Activated CD4-positive, alpha-beta T cell treated with anti-CD3 and anti-CD28 coated beads, Interleukin-2, amount 50 U/mL, for 48 hours (primary cell): ENCODE measurements around the gene FLNB.

Source experiments
- DNase-seq, 2 experiments: peaks; one replicate each; pipeline ENCODE4 v3.0.0-alpha.2; 2020

Gene FLNB

DNA sequence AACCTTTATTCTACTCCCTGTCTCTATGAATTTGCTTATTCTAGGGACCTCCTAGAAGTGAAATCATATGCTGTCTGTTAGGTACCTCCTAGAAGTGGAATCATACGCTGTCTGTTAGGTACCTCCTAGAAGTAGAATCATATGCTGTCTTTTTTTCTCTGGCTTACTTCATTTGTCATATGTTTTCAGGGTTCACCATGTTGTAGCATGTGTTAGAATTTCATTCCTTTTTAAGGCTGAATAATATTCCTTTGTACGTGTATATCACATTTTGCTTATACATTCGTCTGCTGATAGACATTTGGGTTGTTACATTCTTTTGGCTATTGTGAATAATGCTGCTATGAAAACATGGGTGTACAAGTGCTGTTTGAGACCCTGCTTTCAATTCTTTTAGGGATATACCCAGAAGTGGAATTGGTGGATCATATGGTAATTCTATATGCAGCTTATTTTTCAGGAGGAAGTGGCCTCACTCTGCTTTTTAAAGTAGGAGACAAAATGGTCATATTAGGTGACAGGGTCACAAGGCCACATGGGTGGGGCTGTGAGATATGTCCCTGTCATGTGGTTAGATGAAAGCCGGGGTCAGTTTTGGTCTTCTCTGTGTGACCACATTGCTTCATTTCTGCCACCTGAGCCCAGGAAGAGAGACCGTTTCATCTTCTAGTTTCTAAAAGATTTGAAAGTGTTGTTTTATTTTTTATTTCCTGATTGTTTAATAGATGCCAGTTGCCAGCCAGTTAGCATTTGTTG is 76.7 kb downstream of the FLNB start:
- DNase-seq = no peak

DNA sequence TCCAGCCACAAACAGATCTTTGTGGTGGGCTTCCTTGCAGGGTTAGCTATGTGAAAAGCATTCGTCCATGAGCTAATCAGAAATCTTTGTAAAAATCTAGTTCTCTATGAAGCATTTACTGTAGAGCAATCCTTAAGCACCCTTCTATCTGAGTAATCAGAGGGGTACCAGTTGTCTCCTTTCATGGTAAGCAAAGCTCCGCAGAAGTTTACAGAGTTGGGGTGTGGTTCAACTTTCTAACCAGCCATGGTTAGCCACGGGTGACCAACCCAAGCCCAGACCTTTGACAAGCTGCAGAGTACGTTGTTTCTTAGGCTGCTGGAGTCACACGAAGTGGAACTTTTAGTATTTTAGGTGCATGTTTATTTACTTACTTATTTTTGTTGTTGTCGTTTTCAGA is 77.4 kb downstream of the FLNB start:
- DNase-seq = no peak

DNA sequence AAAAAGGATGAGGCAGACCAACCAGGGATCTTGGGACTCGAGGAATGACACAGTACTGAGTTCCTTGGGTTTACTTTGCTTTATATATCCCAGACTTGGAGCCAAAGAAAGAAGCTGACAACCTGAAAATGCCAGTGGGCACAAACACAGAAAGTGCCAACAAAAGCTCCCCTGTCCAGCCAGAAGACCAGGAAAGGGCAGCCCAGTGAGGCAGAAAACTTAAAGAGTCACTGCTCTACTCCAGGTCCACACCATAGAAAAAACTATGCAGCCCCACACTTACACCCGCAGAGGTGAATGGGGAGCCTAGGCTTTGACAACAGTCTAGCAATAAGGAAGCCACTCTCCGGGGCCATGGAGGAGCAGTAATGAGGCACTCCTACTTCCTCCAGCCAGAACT is 80.3 kb downstream of the FLNB start:
- no peak for DNase-seq

DNA sequence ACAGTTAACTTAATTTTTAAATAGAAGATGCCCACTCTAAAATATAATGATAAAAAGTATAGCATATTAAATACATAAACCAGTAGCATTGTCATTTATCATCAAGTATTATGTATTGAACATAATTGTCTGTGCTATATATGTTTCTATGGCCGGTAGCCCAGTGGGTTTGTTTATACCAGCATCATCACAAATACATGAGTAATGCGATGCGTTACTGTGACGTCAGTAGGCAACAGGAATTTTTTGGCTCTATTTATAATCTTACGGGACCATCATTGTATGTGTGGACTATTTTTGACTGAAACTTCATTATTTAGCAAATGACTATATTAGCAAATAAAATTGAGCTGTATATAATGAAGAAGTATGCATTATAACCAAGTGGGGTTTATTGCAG is 82.1 kb downstream of the FLNB start:
- no peak for DNase-seq

DNA sequence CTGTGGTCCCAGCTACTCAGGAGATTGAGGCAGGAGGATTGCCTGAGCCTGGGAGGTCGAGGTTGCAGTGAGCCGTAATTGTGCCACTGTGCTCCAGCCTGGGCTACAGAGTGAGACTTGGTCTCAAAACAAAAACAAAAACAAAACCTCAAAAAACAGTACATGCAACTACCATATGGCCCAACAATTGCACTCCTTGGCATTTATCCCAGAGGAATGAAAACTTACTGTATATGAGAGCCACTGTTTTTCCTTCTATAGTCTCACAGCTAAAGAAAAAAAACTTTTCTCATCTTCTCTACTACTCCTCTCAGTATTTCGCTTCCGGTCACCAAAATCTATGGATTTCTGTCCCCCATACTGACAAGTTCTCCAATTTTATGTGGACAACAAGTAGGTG is 84.3 kb downstream of the FLNB start:
- no peak for DNase-seq

DNA sequence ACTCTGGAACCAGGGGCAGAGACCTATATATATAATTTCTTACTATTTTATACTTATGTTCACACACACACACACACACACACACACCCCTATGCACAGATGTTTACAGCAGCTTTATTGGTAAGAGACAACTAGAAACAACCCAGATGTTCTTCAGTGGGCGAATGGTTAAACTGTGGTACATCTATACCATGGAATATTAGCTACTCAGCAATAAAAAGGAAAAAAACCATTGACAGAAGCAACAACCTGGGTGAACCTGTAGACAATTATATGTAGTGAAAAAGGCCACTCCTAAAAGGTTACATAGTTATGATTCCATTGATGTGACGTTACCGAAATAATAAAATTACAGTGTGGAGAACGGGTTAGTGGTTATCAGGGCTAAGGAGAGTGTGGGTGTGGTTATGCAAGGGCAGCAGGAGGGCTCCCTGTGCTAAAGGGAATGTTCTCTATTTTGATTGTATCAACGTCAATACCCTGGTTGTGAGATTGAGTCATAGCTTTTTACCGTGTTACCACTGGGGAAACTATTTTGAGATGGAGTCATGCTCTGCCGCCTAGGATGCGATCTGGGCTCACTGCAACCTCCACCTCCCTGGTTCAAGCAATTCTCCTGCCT is 85.5 kb downstream of the FLNB start:
- no peak for DNase-seq

DNA sequence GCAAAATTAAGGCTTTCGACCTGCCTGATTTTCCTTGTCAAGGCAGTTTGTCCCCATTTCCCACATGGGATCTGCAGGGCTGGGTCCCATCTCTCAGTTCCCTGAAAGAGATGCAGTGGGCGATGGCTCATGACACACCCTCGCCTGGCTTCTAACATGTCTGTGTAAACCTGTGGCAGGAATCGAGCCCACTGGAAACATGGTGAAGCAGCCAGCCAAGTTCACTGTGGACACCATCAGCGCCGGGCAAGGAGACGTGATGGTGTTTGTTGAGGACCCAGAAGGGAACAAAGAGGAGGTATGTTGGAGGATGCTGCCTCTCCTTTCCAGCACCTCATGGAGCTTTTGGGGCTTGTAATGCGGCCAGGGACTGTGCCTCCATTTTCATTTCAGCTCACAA is 86.4 kb downstream of the FLNB start:
- DNase-seq = no peak

DNA sequence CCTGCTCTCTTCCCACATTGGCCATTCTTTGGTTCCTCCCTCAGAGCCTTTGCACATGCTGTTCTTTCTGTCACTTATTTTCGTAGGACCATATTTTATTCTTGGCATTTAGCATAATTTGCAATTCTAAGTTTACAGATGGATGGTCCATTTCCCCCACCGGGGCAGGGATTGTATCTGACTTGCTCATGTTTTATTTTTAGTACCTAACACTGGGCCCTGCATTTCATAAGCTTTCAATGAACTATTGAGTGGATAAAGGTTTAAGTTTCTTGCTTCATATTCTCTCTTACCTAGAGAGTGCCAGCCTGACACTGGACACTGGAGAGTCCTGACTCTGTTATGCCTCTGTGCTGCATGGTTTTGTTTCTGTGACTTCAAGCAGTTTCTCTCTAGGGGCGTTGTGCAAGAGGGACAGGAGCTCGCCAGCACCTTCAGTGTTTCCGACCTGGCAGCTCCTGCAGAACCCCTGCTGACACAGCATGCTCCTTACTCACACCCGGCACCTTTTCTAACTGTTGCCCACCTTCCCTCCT is 87.4 kb downstream of the FLNB start:
- DNase-seq = no peak

DNA sequence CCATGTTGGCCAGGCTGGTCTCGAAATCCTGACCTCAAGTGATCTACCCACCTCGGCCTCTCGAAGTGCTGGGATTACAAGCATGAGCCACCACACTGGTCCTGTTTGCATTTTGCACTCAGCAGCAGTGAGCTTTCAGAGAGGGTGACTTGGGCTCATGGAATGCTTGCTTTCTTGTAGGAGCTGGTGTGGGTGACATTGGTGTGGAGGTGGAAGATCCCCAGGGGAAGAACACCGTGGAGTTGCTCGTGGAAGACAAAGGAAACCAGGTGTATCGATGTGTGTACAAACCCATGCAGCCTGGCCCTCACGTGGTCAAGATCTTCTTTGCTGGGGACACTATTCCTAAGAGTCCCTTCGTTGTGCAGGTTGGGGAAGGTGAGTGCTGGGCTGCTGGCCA is 90.3 kb downstream of the FLNB start:
- DNase-seq = no peak

DNA sequence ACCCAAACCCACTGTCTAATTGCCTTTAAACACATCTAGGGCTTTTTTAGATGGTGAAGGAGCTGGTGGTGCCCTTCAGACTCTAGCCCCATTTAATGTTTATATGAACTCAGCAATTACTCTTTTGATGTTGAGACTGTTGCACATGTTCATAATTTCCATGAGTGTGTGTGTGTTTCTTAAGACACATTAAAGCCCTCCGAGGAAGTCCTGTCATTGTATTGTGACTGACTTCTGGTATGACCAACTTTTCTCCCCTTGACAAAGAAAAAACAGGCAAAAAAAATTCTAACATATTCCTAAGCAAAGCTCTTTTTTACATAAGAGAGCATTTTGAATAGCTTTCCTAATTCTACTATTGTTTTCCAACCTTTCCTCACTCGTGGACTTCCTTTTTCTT is 91.6 kb downstream of the FLNB start:
- DNase-seq = no peak

DNA sequence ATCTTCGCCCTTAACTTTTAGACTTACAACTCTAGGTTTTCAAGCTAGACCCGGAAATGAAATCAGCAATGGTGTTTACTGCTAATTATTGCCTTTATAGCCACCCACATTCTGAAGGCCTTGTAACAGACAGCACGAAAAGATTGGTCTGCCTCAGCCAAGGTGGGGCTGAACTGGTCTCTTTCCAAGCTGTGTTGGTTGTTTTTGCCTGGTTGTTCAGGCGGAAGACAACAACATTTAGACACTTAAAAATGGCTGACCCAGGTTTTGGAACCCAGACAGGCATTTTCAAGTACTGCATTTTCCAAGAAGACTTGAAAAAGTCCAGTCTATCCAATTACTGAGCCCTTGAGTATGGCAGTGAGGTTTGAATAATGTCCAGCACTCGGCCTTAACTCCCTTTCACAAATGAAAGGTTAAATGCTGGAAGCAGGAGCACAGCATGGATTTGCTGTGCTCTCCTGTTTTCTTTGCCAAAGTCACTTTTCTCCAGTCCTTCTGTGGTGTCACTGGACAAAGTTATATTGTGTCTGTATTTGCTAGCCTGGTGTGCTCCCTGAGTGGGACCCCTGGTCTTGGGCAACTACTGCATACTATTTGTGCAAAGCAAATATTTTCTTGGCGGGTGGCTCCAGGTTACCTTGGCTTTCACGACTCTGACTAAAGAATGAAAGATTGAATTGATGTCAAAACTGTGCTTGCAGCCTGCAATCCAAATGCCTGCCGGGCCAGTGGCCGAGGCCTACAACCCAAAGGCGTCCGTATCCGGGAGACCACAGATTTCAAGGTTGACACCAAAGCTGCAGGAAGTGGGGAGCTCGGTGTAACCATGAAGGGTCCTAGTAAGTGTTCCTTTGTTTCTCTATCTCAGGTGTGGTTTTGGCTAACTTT is 93.5 kb downstream of the FLNB start:
- no peak for DNase-seq

DNA sequence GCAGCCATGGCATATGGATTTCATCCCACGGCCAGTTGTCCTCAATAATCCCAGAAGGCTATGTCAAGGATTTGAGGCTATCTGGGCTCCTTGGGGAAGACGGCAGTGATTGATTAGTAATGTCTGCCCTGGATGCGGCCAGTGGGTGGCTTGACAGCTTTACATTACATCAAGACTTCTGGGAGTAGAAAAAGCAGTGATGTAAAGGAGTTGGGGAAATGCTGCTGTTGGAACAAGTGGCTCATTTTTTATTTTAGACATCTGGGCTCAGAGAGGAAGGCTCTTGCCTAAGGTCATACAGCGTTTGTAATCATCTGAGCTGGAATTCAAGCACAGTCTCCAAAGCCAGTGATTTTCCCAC is 94.1 kb downstream of the FLNB start:
- no peak for DNase-seq

DNA sequence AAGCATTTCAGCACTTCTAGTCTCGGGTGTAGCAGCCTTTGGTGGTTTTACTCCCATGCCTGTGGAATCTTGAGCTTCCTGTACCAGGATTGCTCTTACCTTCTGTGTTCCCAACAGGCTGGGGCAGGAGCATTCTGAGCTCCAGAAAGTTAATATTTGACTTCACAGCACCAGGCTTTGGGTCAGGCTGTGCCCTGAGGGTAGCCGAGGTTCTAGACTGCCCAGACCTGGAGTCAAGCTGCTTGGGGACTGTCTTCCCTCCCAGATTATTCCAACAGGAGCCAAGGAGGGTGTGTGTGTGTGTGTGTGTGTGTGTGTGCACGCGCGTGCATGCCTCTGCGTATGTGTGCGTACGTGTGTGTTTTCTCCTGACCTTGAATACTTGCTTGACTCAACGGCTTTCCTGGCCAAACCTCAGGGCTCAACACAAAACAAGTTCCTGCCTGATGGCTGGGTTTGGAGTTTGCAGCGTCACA is 94.8 kb downstream of the FLNB start:
- DNase-seq = no peak

DNA sequence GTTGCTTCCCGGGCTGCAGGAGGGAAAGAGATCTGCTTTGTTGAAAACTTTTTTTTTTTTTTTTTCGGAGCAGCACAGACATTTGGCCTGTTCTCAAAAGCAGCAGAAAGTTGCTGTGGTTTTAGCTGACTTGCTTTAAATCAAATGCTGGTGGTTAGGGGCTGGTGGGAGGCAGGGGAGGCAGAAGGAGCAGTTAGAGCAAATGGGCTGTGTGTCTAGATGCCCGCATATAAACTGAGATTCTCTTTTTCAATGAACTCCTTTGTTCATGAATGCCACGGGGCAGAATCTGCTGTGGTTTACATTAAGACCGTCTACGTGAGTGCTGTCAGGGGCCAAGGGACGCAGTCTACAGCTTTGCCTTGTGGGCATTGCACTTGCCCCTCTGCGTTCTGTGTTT is 95.9 kb downstream of the FLNB start:
- no peak for DNase-seq

DNA sequence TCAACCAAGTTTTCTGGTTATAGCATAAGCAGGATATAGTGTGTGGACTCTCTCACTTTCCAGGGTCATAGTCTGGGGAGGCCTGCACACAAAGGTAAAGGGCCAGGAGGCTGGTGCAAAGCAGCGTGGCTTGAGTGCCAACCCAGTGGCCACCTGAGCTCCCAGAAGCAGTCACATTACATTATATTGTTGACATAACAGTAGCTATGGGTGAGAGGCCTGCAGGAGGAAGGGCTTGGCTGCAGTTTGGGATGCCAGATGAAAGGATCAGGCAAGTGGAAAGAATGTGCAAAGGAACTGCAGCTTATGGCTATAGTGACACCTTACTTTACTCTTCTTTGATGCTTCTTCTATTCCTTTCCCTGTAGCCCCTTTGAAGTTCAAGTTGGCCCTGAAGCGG is 96.5 kb downstream of the FLNB start:
- no peak for DNase-seq

DNA sequence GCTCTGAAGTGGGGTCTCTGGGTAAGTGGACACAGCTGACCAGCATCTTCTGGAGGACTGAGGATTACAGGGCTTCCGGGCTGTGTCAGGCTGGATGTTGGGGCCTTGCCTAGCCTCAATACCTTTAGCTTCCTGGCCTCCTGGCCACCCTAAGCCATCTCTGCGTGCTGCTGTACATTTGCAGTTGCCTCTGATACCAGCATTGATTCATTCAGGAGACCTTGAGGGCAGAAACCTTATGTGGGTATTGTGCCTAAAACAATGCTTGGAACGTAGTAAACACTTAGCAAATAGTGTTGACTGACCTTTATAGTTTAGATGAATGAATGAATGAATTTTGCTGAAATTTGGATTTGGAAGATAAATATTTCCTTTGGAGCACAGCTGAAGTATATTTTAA is 97.0 kb downstream of the FLNB start:
- DNase-seq = no peak

DNA sequence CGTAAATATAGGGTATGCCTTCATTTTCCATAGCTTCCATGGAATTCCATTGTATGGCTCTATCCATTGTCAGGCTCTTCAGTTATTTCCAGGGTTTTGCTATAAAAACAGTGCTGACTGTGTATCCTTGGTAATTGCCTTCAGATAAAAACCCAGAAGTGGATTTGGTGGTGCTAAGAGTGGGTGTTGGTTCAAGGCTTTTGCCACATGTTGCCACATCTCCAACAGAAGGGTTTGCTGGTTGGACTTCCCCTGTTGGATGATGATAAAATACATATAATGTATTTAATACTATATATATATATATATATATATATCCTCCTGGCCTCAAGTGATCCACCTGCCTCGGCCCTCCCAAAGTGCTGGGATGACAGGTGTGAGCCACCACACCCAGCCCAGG is 97.8 kb downstream of the FLNB start:
- DNase-seq = no peak

DNA sequence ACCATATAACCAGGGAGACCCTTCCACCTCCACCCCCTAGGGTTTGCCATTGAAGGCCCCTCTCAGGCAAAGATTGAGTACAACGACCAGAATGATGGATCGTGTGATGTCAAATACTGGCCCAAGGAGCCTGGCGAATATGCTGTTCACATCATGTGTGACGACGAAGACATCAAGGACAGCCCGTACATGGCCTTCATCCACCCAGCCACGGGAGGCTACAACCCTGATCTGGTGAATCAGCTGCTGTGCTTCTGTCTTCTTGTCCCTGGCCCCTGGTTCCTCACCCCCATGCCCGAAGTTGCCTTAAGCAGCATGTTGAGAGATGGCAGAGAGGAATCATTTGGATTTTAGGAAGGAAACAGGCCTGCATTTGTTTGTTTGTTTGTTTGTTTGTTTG is 98.4 kb downstream of the FLNB start:
- no peak for DNase-seq

DNA sequence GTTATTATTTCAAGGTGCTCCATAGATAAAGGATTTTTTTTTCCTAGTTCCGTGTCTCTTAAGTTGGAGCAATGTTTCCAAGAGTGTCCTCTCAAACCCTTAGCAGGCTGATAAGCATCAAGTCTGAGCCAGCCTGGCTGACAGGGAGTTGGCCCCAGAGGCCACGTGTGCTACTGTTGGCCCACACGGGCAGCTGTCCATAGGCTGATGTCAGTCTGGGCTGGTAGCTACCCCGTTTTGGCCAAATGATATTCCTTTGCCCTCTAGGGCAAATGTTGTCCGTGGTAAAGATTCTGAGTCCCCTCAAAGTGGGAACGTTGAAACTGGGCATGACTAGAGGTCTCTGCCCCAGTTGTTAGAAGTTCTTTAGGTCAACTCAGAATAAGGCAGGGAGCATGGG is 99.4 kb downstream of the FLNB start:
- DNase-seq = no peak

DNA sequence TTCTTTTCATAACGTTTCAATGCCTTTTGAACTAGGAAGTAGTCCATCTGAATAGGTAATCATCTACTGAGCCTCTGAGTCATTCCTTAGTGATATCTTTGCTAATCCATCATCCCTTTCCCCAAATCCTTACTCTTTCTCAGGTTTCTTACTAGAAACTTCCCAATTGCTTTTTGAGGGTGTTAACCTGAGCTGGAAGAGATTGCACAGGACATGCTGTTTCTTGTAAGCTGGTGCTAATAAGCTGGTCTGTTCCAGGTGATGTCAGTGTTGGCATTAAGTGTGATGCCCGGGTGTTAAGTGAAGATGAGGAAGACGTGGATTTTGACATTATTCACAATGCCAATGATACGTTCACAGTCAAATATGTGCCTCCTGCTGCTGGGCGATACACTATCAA is 101.5 kb downstream of the FLNB start:
- DNase-seq = no peak

DNA sequence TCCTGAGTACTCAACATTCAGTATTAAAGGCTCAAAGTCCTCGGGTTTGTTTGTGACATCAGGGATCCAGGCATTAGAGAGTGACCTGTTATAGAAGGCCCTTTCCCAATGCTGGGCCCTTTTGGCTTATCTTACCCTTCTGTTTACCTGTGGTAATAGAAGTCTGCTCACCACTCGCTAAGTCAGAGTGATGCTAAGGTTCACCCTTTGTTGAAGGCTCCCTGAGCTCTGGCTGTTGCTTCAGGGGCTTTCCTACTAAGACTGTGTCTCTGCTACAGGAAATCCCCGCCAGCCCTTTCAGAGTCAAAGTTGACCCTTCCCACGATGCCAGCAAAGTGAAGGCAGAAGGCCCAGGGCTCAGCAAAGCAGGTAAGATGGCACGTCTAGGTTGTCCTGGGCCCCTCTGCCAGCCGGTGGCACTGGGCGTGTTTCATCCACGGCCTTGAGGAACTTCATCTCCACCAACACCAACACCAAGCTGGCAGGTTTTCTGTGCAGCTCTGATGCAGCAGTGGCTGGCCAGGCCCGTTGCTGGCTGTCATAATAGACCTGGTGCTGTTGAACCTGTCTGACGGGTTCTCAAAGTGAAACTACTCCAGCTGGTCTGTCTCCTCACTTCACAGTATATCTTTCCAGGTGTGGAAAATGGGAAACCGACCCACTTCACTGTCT is 103.4 kb downstream of the FLNB start:
- DNase-seq = no peak

DNA sequence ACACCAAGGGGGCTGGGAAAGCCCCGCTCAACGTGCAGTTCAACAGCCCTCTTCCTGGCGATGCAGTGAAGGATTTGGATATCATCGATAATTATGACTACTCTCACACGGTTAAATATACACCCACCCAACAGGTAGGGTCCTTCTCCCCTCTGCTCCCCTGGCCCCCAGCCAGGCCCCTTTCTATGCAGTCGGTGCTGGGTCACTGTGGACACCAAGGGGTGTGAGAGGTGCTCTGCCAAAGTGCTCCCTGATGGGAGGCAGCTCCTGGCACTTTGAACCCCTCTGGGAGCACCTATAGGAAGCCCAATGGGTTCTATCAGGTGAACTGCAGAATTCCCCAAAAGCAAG is 103.9 kb downstream of the FLNB start:
- DNase-seq = no peak

DNA sequence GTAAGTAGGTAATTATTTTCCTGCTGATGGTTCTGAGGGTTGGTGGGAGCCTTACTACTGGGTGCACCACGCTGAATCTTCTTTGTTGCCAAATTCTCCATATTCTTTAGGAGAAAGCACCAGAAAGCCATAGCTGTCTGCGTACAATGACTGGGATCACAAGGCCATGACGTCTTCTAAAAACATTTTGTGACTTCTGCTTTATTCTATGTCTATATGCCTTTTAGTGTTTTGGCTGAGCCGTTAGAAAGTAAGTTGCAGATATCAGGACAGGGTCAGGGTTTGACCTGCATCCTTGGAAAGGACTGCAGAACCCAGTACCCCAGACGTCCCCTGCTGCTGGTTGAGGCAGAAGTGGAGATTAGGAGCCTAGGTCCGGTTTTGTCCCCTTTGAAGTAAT is 107.0 kb downstream of the FLNB start:
- no peak for DNase-seq
